ENCODE measurements around the gene CFAP45. TPM values are rescaled to one million over a fixed set of nuclear protein-coding genes. Genes with fewer than 3 reads are reported as not detected.
A peak's percentile ranks its signal among the peaks of the same experiment; 100 is the strongest.

CFAP45 gene
- total RNA-seq, 3 donors from 2014 or later (not counting 1 experiment from before 2014, with no cell fraction given), result 1.3 to 5.0 (median 1.6) TPM

DNA sequence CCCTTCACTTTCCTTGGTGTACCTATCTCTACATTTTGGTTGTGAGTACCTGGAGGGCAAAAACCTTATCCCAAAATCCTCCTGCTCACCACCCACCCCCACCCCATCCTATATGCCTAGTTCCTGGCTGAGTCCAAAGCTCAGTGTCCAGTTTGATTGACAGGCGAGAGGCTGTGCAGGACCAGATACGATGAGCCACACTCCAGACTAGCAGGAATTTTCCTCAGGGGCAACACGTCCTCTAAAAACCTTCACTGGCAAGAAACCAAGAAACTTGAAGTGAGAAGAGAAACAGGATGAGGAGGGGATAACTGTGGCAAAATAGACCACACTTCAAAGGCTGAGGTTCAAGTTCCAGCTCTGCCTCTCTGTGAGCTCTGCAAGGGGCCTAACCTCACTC, 74.4 kb downstream of the CFAP45 start:
- ATAC-seq (no peak), DNase-seq (peak in 1 of 2 donors; percentile 28)
- peaks cover 92% of the 10 kb centered on the region for H3K4me1 ChIP-seq (ENCODE audit: control insufficient read depth, insufficient read depth, low read length)
- peaks cover 15 to 26% of the 10 kb centered on the region in 2 donors for H3K27me3 Mint-ChIP-seq (ENCODE audit: low read depth in 2 of 2)
- peaks cover 24% of the 10 kb centered on the region for H3K9me3 ChIP-seq (ENCODE audit: control insufficient read depth, insufficient read depth, low read length)
- H3K36me3 Mint-ChIP-seq, result peaks cover 10% of the 10 kb centered on the region
- peaks cover 5 to 6% of the 10 kb centered on the region in 2 donors for H3K9me3 Mint-ChIP-seq
- H3K4me1 Mint-ChIP-seq, result peaks cover 92 to 96% of the 10 kb centered on the region in 2 donors
- H3K27ac Mint-ChIP-seq, result peak overlapping the region; percentile 90 to 92
- H3K4me3 ChIP-seq (ENCODE audit: low read length), result no peak overlapping the region
- TF ChIP-seq, protein P1, sequence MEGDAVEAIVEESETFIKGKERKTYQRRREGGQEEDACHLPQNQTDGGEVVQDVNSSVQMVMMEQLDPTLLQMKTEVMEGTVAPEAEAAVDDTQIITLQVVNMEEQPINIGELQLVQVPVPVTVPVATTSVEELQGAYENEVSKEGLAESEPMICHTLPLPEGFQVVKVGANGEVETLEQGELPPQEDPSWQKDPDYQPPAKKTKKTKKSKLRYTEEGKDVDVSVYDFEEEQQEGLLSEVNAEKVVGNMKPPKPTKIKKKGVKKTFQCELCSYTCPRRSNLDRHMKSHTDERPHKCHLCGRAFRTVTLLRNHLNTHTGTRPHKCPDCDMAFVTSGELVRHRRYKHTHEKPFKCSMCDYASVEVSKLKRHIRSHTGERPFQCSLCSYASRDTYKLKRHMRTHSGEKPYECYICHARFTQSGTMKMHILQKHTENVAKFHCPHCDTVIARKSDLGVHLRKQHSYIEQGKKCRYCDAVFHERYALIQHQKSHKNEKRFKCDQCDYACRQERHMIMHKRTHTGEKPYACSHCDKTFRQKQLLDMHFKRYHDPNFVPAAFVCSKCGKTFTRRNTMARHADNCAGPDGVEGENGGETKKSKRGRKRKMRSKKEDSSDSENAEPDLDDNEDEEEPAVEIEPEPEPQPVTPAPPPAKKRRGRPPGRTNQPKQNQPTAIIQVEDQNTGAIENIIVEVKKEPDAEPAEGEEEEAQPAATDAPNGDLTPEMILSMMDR (IDR thresholded peaks at IDR 0.05), result no peak
- no peak overlapping the region for H3K27ac ChIP-seq (ENCODE audit: low read length)
- intact Hi-C loops (cut with micrococcal nuclease), result loop anchor here (10.0 kb wide), 1 partner anchor 1249 kb away; no protein-coding TSS in a partner anchor
- 42% methylated on average over 3 of the region's 3 CpGs for WGBS (ENCODE audit: insufficient coverage)
- no peaks in the 10 kb centered on the region for H3K36me3 ChIP-seq (ENCODE audit: control insufficient read depth, insufficient read depth, low read length)
- no peaks in the 10 kb centered on the region for H3K27me3 ChIP-seq (ENCODE audit: control insufficient read depth, insufficient read depth, low read length)
- H3K4me3 Mint-ChIP-seq, result peak overlapping the region; percentile 62

DNA sequence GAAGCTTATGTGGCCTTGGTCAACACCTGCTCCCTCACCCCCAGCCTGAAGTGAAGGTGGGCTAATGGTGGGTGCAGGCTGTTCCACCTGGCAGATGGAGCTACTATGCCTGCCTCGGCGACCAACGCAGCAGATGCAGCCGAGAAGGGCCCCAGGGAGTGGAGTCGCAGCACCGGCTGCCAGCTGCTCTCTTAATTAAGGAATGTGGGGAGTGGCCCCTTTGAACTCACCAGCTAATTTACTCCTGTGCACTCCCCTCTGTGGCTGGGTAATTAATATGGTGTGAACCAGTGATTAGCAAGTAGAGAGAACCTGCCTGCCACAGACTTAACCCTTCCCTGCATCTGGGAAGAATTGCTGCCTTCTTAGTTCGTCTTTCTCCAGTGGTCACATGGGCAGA, 76.6 kb downstream of the CFAP45 start:
- H3K9me3 ChIP-seq (ENCODE audit: control insufficient read depth, insufficient read depth, low read length), result peaks cover 12% of the 10 kb centered on the region
- H3K36me3 Mint-ChIP-seq, result no peaks in the 10 kb centered on the region
- peaks cover 72% of the 10 kb centered on the region for H3K4me1 ChIP-seq (ENCODE audit: control insufficient read depth, insufficient read depth, low read length)
- no peak overlapping the region for H3K27ac Mint-ChIP-seq
- DNase-seq, result no peak
- no peak overlapping the region for H3K4me3 Mint-ChIP-seq
- no peak overlapping the region for H3K27ac ChIP-seq (ENCODE audit: low read length)
- H3K9me3 Mint-ChIP-seq, result no peaks in the 10 kb centered on the region
- intact Hi-C loops (cut with micrococcal nuclease), result loop anchor here (10.0 kb wide), 1 partner anchor 1251 kb away; no protein-coding TSS in a partner anchor
- no peak for ATAC-seq
- WGBS (ENCODE audit: insufficient coverage), result 91% methylated on average over 4 of the region's 7 CpGs
- H3K4me1 Mint-ChIP-seq, result peaks cover 87% of the 10 kb centered on the region in 2 donors
- H3K27me3 ChIP-seq (ENCODE audit: control insufficient read depth, insufficient read depth, low read length), result no peaks in the 10 kb centered on the region
- H3K27me3 Mint-ChIP-seq (ENCODE audit: low read depth in 2 of 2), result peaks cover 0 to 18% of the 10 kb centered on the region in 2 donors
- H3K36me3 ChIP-seq (ENCODE audit: control insufficient read depth, insufficient read depth, low read length), result no peaks in the 10 kb centered on the region
- no peak overlapping the region for H3K4me3 ChIP-seq (ENCODE audit: low read length)
- TF ChIP-seq, protein P1 (IDR thresholded peaks at IDR 0.05), result no peak

Other genes with a start within 250 kb of the CFAP45 start
- not detected for gene CRP, start 185.6 kb downstream of the CFAP45 start, total RNA-seq
- 10 to 100 TPM; 18.6 to 22.1 (median 21.1) TPM for gene DUSP23, start 119.2 kb downstream of the CFAP45 start, total RNA-seq
- 100 to 1,000 TPM; 138 to 309 (median 298) TPM for gene FCRL6, start 97.8 kb downstream of the CFAP45 start, total RNA-seq
- 1 to 10 TPM in 2 of 3 donors, under 1 TPM in 1; 0.64 to 4.4 (median 2.8) TPM for gene SLAMF8, start 73.3 kb downstream of the CFAP45 start, total RNA-seq
- not detected for gene VSIG8, start 37.5 kb downstream of the CFAP45 start, total RNA-seq
- gene TAGLN2, start 25.3 kb upstream of the CFAP45 start, total RNA-seq, result 100 to 1,000 TPM; 344 to 394 (median 358) TPM
- gene IGSF9, start 45.4 kb upstream of the CFAP45 start, total RNA-seq, result not detected
- not detected for gene SLAMF9, start 54.1 kb upstream of the CFAP45 start, total RNA-seq
- gene PIGM, start 131.8 kb upstream of the CFAP45 start, total RNA-seq, result 1 to 10 TPM; 3.8 to 5.1 (median 3.9) TPM
- gene KCNJ10, start 170.0 kb upstream of the CFAP45 start, total RNA-seq, result not detected
- gene KCNJ9, start 181.4 kb upstream of the CFAP45 start, total RNA-seq, result not detected
- 10 to 100 TPM; 26.3 to 35.3 (median 32.1) TPM for gene IGSF8, start 198.5 kb upstream of the CFAP45 start, total RNA-seq
- not detected for gene ATP1A2, start 215.6 kb upstream of the CFAP45 start, total RNA-seq